Measurements from ENCODE around the gene SCGB3A2. TPM values are rescaled to one million over a fixed set of nuclear protein-coding genes. Genes with fewer than 3 reads are reported as not detected.

Gene SCGB3A2
- total RNA-seq, 1 donor from 2014 or later, result 1.2 TPM

DNA sequence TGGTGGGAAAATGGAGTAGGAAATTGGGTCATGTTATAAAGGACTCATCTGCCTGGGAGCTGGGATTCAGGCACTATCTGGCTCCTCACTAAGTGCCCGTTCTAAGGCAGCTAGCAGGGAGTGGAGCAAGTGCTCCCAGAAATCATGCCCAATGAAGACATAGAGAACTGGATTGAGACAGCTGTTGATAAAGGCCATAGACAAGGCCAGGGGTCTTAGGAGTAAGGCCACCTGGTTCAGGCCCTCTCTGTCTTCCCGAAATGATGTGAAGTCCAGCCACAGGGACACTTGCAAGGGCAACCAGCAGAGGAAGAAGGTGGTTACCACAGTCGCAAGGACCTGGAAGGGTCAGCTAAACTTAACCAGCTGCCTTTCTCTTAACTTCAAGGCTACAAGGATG is 26.9 kb upstream of the SCGB3A2 start:
- Mint-ChIP-seq H3K36me3 (ENCODE audit: unreplicated experiment) (no peaks in the 10 kb centered on the region), H3K9me3 (ENCODE audit: unreplicated experiment) (no peaks in the 10 kb centered on the region), H3K4me3 (ENCODE audit: unreplicated experiment) (no peak overlapping the region), H3K27me3 (ENCODE audit: unreplicated experiment) (peaks cover 2% of the 10 kb centered on the region), H3K4me1 (ENCODE audit: low read depth, unreplicated experiment) (no peaks in the 10 kb centered on the region), H3K27ac (ENCODE audit: unreplicated experiment) (no peak overlapping the region)
- DNase-seq, result no peak
- TF ChIP-seq, protein P1, sequence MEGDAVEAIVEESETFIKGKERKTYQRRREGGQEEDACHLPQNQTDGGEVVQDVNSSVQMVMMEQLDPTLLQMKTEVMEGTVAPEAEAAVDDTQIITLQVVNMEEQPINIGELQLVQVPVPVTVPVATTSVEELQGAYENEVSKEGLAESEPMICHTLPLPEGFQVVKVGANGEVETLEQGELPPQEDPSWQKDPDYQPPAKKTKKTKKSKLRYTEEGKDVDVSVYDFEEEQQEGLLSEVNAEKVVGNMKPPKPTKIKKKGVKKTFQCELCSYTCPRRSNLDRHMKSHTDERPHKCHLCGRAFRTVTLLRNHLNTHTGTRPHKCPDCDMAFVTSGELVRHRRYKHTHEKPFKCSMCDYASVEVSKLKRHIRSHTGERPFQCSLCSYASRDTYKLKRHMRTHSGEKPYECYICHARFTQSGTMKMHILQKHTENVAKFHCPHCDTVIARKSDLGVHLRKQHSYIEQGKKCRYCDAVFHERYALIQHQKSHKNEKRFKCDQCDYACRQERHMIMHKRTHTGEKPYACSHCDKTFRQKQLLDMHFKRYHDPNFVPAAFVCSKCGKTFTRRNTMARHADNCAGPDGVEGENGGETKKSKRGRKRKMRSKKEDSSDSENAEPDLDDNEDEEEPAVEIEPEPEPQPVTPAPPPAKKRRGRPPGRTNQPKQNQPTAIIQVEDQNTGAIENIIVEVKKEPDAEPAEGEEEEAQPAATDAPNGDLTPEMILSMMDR (IDR thresholded peaks at IDR 0.05; ENCODE audit: partially characterized antibody, unreplicated experiment), result no peak

DNA sequence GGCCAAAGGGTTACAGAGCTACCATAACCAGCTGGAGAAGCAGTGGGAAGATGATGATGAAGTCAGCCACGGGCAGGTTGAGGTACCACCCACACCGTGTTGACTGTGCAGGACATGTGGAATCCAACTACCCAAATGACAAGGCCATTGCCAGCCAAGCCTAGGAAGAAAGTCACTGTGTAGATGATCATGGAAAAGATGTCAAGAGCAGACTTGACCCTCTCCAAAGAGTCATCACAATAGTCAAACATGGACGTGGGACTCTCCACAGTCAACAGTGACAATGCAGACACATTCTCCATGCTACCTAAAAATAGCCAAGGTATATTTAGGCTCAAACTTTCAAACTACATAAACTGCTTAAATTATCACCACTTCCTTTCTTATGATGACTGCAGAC is 26.1 kb upstream of the SCGB3A2 start:
- Mint-ChIP-seq H3K4me3 (ENCODE audit: unreplicated experiment) (no peak overlapping the region), H3K27ac (ENCODE audit: unreplicated experiment) (no peak overlapping the region), H3K27me3 (ENCODE audit: unreplicated experiment) (peaks cover 2% of the 10 kb centered on the region), H3K9me3 (ENCODE audit: unreplicated experiment) (no peaks in the 10 kb centered on the region), H3K4me1 (ENCODE audit: low read depth, unreplicated experiment) (no peaks in the 10 kb centered on the region), H3K36me3 (ENCODE audit: unreplicated experiment) (no peaks in the 10 kb centered on the region)
- TF ChIP-seq, protein P1 (IDR thresholded peaks at IDR 0.05; ENCODE audit: partially characterized antibody, unreplicated experiment), result no peak
- no peak for DNase-seq

DNA sequence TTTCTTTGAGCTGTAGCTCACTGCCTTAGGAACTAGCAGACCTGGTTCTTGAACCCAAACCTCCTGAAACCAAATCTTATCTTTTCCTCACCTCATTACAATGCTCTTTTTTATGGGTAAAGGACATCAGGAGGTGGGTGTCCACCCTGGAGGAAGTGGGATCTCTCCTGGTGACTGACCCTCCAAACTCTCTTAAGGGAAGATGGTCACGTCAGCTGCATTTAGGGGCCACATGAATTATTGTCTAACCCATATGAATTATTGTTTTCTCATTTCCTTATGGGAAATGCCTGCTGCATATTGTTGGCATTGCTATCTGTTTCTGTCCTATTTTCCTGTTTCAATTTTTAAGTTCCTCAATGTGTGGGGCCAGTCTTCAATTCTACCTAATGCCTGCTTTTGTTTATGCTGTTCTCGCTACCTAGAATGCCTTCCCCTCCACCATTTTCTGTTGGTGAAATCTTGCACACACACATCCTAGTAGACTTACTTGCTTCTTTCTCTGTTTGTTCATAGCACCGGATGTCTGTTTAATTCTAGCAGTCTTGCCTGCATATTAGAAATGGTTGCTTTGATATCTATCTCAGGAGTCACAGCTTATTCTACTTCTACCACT is 25.0 kb upstream of the SCGB3A2 start:
- Mint-ChIP-seq H3K9me3 (ENCODE audit: unreplicated experiment) (no peaks in the 10 kb centered on the region), H3K4me3 (ENCODE audit: unreplicated experiment) (no peak overlapping the region), H3K4me1 (ENCODE audit: low read depth, unreplicated experiment) (no peaks in the 10 kb centered on the region), H3K27ac (ENCODE audit: unreplicated experiment) (no peak overlapping the region), H3K27me3 (ENCODE audit: unreplicated experiment) (peaks cover 2% of the 10 kb centered on the region), H3K36me3 (ENCODE audit: unreplicated experiment) (no peaks in the 10 kb centered on the region)
- TF ChIP-seq, protein P1 (IDR thresholded peaks at IDR 0.05; ENCODE audit: partially characterized antibody, unreplicated experiment), result no peak
- DNase-seq, result no peak

DNA sequence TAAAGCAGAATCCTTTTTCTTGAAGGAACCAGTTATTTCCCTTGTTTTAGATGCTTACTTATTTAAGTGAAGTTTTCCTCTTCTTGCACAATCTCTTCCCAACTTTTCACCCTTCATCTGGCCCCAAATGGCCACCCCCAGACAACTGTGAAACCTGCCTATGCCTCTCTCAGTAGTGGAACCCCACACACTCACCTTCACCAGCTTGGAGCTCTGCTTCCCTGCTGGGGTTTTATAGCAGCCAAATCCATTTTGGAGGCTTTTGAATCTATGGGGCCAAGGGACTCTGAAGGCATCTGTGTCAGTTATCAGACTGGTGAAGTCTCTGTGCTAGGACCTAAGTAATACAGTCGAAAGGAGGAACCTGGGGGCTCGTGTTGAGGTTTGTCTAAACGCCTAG is 24.2 kb upstream of the SCGB3A2 start:
- no peak for DNase-seq
- TF ChIP-seq, protein P1 (IDR thresholded peaks at IDR 0.05; ENCODE audit: partially characterized antibody, unreplicated experiment), result no peak
- no peaks in the 10 kb centered on the region for H3K9me3 Mint-ChIP-seq (ENCODE audit: unreplicated experiment)
- peaks cover 2% of the 10 kb centered on the region for H3K27me3 Mint-ChIP-seq (ENCODE audit: unreplicated experiment)
- H3K27ac Mint-ChIP-seq (ENCODE audit: unreplicated experiment), result no peak overlapping the region
- H3K4me3 Mint-ChIP-seq (ENCODE audit: unreplicated experiment), result no peak overlapping the region
- no peaks in the 10 kb centered on the region for H3K36me3 Mint-ChIP-seq (ENCODE audit: unreplicated experiment)
- no peaks in the 10 kb centered on the region for H3K4me1 Mint-ChIP-seq (ENCODE audit: low read depth, unreplicated experiment)

DNA sequence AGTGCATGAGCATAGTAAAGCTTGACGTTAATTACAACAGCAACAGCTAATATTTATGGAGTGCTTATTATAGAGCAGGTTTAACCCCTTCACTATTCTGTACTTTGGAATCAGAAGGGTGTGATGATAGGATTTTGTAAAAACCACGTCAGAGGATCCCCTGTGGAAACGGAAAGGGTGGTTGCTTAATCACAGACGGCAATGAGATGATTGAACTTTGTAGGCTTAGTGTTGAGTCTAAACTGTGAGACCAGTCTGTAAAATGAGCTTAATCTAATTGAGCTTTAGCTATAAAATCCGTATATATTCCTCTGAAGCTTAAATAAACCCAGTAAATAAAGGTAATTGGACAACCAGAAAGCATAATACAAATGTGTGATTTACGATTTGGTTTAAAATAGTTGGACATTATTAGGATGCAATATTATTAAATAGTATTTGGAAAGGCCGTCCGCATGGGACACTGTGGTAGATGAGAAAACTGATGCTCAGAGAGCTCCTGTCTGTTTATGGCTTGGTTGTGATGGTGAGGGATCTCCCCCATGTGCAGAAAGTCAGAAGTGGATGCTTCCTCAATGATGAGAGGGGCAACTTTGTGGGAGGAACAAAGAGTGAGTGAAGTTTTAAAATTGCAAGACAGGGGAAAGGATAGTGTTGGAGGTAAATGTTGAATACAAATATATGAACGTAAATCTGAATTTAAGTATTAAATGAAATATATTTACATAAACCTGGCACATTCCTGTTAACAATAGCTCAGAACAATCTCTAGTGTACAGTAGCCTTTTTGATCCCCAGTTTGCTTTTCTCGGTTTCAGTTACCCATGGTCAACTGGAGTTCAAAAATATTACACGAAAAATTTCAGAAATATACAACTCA is 23.4 kb upstream of the SCGB3A2 start:
- H3K9me3 Mint-ChIP-seq (ENCODE audit: unreplicated experiment), result no peaks in the 10 kb centered on the region
- no peaks in the 10 kb centered on the region for H3K36me3 Mint-ChIP-seq (ENCODE audit: unreplicated experiment)
- DNase-seq, result no peak
- H3K27me3 Mint-ChIP-seq (ENCODE audit: unreplicated experiment), result peaks cover 2% of the 10 kb centered on the region
- TF ChIP-seq, protein P1 (IDR thresholded peaks at IDR 0.05; ENCODE audit: partially characterized antibody, unreplicated experiment), result no peak
- H3K4me1 Mint-ChIP-seq (ENCODE audit: low read depth, unreplicated experiment), result no peaks in the 10 kb centered on the region
- no peak overlapping the region for H3K4me3 Mint-ChIP-seq (ENCODE audit: unreplicated experiment)
- no peak overlapping the region for H3K27ac Mint-ChIP-seq (ENCODE audit: unreplicated experiment)

Measured in glutamatergic neuron (in vitro differentiated cells).